ENCODE measurements around the gene VTI1B.

The VTI1B gene

DNA sequence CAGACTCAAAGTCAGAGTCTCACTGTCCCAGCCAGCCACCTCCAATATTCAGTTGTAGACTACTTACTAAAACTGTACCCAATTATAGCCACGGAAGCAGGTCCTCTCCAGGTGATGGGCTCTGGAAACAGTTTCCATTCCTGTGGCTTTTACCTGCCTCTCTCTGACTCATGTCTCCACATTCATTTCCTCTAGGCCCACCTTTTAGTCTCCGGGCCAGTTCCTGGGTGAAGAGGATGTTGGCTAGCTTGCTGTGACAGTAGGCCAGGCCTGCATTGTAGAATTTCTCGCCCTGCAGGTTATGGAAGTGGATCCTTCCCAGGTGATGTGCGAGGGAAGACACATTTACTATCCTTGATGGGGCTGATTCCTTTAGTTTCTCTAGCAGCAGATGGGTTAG lies 15.6 kb upstream of the VTI1B start:
- Histone ChIP-seq H4K20me1 (ENCODE audit: low read depth, low read length) (no peaks in the 10 kb centered on the region), H3K27me3 (ENCODE audit: low read length) (no peaks in the 10 kb centered on the region), H3K4me2 (ENCODE audit: low read depth, low read length, poor library complexity, severe bottlenecking) (no peak overlapping the region), H3K36me3 (ENCODE audit: low read length) (peaks cover 35% of the 10 kb centered on the region), H2AFZ (ENCODE audit: low read depth, low read length, severe bottlenecking) (no peak overlapping the region), H3K79me2 (ENCODE audit: insufficient read depth, low read length) (peaks cover 31% of the 10 kb centered on the region), H3K9me2 (replicated peaks; ENCODE audit: insufficient read depth, low read length) (no peaks in the 10 kb centered on the region), H3K4me3 (ENCODE audit: insufficient read depth, low read length, poor library complexity, severe bottlenecking) (no peak overlapping the region), H3K9ac (ENCODE audit: low read length) (no peak overlapping the region), H3K27ac (ENCODE audit: low read depth, low read length) (no peak overlapping the region), H3K9me3 (ENCODE audit: insufficient read depth, low read length) (no peaks in the 10 kb centered on the region), H3F3A (ENCODE audit: insufficient read depth) (no peaks in the 10 kb centered on the region)
- TF ChIP-seq, protein P1, sequence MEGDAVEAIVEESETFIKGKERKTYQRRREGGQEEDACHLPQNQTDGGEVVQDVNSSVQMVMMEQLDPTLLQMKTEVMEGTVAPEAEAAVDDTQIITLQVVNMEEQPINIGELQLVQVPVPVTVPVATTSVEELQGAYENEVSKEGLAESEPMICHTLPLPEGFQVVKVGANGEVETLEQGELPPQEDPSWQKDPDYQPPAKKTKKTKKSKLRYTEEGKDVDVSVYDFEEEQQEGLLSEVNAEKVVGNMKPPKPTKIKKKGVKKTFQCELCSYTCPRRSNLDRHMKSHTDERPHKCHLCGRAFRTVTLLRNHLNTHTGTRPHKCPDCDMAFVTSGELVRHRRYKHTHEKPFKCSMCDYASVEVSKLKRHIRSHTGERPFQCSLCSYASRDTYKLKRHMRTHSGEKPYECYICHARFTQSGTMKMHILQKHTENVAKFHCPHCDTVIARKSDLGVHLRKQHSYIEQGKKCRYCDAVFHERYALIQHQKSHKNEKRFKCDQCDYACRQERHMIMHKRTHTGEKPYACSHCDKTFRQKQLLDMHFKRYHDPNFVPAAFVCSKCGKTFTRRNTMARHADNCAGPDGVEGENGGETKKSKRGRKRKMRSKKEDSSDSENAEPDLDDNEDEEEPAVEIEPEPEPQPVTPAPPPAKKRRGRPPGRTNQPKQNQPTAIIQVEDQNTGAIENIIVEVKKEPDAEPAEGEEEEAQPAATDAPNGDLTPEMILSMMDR (IDR thresholded peaks at IDR 0.05; ENCODE audit: insufficient read depth, low read length, poor library complexity, severe bottlenecking) = no peak
- no peak for TF ChIP-seq EZH2phosphoT487 (conservative IDR thresholded peaks at IDR 0.05; ENCODE audit: low read length)

DNA sequence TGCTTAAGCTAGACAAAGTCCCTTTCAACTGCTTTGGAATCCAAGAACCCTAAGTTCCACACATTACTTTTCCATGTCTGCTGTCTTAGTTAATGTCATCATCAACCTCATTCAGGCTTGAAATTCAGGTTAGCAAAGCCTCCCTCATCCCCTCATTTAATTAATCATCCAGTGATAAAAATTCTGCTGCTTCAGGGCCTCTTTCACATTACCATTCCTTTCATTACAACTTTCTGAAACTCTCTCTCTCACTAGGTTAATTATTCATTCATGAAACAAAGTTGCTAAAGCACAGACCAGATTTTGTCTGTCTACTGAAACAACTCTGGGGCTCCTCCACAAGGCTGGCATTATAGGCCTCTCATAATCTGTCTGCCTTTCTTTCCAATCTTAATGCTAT lies 9.4 kb upstream of the VTI1B start:
- Histone ChIP-seq H3K4me3 (ENCODE audit: insufficient read depth, low read length, poor library complexity, severe bottlenecking) (no peak overlapping the region), H3K36me3 (ENCODE audit: low read length) (peaks cover 38% of the 10 kb centered on the region), H3K79me2 (ENCODE audit: insufficient read depth, low read length) (no peaks in the 10 kb centered on the region)

DNA sequence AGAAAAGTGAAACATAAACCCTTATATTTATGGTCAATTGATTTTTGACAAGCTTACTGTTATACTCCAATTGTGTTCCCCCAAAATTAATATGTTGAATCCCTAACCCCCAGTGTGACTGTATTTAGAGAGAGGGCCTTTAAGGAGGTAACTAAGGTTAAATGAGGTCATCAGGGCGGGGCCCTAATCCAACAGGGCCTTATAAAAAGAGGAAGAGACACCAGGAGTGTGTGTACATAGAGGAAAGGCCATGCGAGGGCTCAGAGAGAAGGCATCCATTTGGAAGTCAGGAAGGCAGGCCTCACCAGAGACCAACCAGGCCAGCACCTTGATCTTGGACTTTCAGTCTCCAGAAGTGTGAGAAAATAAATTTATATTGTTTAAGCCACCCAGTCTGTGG lies 6.5 kb upstream of the VTI1B start:
- H3K4me2 ChIP-seq (ENCODE audit: low read depth, low read length, poor library complexity, severe bottlenecking) = no peak overlapping the region
- H3K27me3 ChIP-seq (ENCODE audit: low read length) = no peaks in the 10 kb centered on the region
- peaks cover 30% of the 10 kb centered on the region for H3K36me3 ChIP-seq (ENCODE audit: low read length)
- no peaks in the 10 kb centered on the region for H3K9me2 ChIP-seq (replicated peaks; ENCODE audit: insufficient read depth, low read length)
- H3F3A ChIP-seq (ENCODE audit: insufficient read depth) = peaks cover 16% of the 10 kb centered on the region
- no peak overlapping the region for H3K9ac ChIP-seq (ENCODE audit: low read length)
- no peak overlapping the region for H2AFZ ChIP-seq (ENCODE audit: low read depth, low read length, severe bottlenecking)
- TF ChIP-seq, protein P1 (IDR thresholded peaks at IDR 0.05; ENCODE audit: insufficient read depth, low read length, poor library complexity, severe bottlenecking) = no peak
- no peak for TF ChIP-seq EZH2phosphoT487 (conservative IDR thresholded peaks at IDR 0.05; ENCODE audit: low read length)
- H3K27ac ChIP-seq (ENCODE audit: low read depth, low read length) = no peak overlapping the region
- no peaks in the 10 kb centered on the region for H3K79me2 ChIP-seq (ENCODE audit: insufficient read depth, low read length)
- H3K4me3 ChIP-seq (ENCODE audit: insufficient read depth, low read length, poor library complexity, severe bottlenecking) = no peak overlapping the region
- no peaks in the 10 kb centered on the region for H4K20me1 ChIP-seq (ENCODE audit: low read depth, low read length)
- H3K9me3 ChIP-seq (ENCODE audit: insufficient read depth, low read length) = no peaks in the 10 kb centered on the region

More for the DNA sequence above, 9.4 kb upstream of the VTI1B start:
- TF ChIP-seq EZH2phosphoT487 (conservative IDR thresholded peaks at IDR 0.05; ENCODE audit: low read length) = no peak
- TF ChIP-seq, protein P1 (IDR thresholded peaks at IDR 0.05; ENCODE audit: insufficient read depth, low read length, poor library complexity, severe bottlenecking) = no peak
- no peak overlapping the region for H2AFZ ChIP-seq (ENCODE audit: low read depth, low read length, severe bottlenecking)
- H3F3A ChIP-seq (ENCODE audit: insufficient read depth) = no peaks in the 10 kb centered on the region
- H3K9ac ChIP-seq (ENCODE audit: low read length) = no peak overlapping the region
- H3K27ac ChIP-seq (ENCODE audit: low read depth, low read length) = no peak overlapping the region
- no peaks in the 10 kb centered on the region for H4K20me1 ChIP-seq (ENCODE audit: low read depth, low read length)
- no peaks in the 10 kb centered on the region for H3K27me3 ChIP-seq (ENCODE audit: low read length)
- no peaks in the 10 kb centered on the region for H3K9me3 ChIP-seq (ENCODE audit: insufficient read depth, low read length)
- H3K9me2 ChIP-seq (replicated peaks; ENCODE audit: insufficient read depth, low read length) = no peaks in the 10 kb centered on the region
- H3K4me2 ChIP-seq (ENCODE audit: low read depth, low read length, poor library complexity, severe bottlenecking) = no peak overlapping the region
